Measurements from ENCODE around the gene OR9I1.

OR9I1 gene

GRCh38 chr11:58067685-58068084 lies 57.6 kb downstream of the OR9I1 start:
- no peaks in the 10 kb centered on the region for H3K36me3 ChIP-seq (replicated peaks; ENCODE audit: low read depth, low read length)
- no peaks in the 10 kb centered on the region for H3K4me1 ChIP-seq (ENCODE audit: low read length)
- H2AFZ ChIP-seq (ENCODE audit: low read depth, low read length), result no peak overlapping the region
- H3K9me3 ChIP-seq (ENCODE audit: insufficient read depth, low read length), result no peaks in the 10 kb centered on the region
- H3K79me2 ChIP-seq (ENCODE audit: low read length), result no peaks in the 10 kb centered on the region
- no peak overlapping the region for H3K27ac ChIP-seq (ENCODE audit: low read length)
- TF ChIP-seq EZH2phosphoT487 (IDR thresholded peaks at IDR 0.05; ENCODE audit: low read depth) (no peak), CTCF (IDR thresholded peaks at IDR 0.05; ENCODE audit: low read depth, low read length) (no peak)
- H3K4me2 ChIP-seq (ENCODE audit: low read length), result no peak overlapping the region
- H3K27me3 ChIP-seq (ENCODE audit: low read depth, low read length), result peaks cover 10% of the 10 kb centered on the region; the same call in 1 of the 2 replicates
- H3K9ac ChIP-seq (ENCODE audit: low read length), result no peak overlapping the region
- no peaks in the 10 kb centered on the region for H4K20me1 ChIP-seq (ENCODE audit: insufficient read depth, low read length)
- H3K4me3 ChIP-seq (ENCODE audit: low read length), result no peak overlapping the region
